22Rv1 (cell line): ENCODE results near the gene KXD1.

ENCODE experiments used
- ZFX ChIP-seq: fragments of 450-650 bp; IDR thresholded peaks from 2 replicates; pipeline ENCODE4 v1.6.1; 2017; ENCODE audit warnings: antibody characterized with exemption, borderline replicate concordance
- TF ChIP-seq, protein P1 (sequence below): fragments of 450-650 bp; IDR thresholded peaks from 2 replicates; pipeline ENCODE4 v1.5.1; 2017; ENCODE audit warnings: mild to moderate bottlenecking

DNA sequence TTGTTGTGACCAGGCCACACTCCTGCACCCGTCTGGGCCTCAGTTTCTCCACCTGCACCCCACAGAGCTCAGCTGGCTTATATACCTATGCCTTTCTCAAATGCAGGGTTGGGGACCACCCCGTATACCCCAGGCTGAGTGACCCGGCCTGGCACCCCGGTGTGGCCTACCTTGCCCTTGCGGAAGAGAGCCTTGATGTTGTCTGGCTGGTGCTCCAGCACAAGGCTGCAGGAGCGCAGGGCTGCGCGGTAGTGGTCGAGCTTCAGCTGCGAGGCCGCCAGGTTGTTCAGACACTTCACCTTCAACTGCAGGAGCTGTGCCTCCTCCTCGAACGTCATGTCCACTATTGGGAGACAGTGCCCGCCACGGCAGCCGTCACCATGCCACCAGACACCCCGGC lies 20.2 kb upstream of the KXD1 start:
- TF ChIP-seq, protein P1, sequence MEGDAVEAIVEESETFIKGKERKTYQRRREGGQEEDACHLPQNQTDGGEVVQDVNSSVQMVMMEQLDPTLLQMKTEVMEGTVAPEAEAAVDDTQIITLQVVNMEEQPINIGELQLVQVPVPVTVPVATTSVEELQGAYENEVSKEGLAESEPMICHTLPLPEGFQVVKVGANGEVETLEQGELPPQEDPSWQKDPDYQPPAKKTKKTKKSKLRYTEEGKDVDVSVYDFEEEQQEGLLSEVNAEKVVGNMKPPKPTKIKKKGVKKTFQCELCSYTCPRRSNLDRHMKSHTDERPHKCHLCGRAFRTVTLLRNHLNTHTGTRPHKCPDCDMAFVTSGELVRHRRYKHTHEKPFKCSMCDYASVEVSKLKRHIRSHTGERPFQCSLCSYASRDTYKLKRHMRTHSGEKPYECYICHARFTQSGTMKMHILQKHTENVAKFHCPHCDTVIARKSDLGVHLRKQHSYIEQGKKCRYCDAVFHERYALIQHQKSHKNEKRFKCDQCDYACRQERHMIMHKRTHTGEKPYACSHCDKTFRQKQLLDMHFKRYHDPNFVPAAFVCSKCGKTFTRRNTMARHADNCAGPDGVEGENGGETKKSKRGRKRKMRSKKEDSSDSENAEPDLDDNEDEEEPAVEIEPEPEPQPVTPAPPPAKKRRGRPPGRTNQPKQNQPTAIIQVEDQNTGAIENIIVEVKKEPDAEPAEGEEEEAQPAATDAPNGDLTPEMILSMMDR: no peak
- TF ChIP-seq ZFX: no peak
